Ovary (tissue), 9 donors: ENCODE data around the gene RMDN3. TPM values are rescaled to one million over a fixed set of nuclear protein-coding genes. Genes with fewer than 3 reads are reported as not detected.

Experiments used
- DNase-seq, 5 donors: peaks; one replicate each; pipeline ENCODE4 v3.0.0-alpha.2; 2019 to 2020
- H3K27ac ChIP-seq, 2 donors: fragments of 200-600 bp; one replicate each; pipeline versions ENCODE4 v1.5.1 to v1.8.0; 2019 to 2022
- H3K27me3 ChIP-seq: fragments of 200-600 bp; one replicate; pipeline ENCODE4 v1.8.0; 2022
- H3K36me3 ChIP-seq: fragments of 200-600 bp; sonication (generic); one replicate; pipeline ENCODE4 v1.5.1; 2019
- H3K4me1 ChIP-seq: one replicate; pipeline ENCODE4 v1.8.1; 2013; ENCODE audit warnings: mild to moderate bottlenecking, moderate library complexity; ENCODE audit not compliant: insufficient read depth
- H3K4me3 ChIP-seq: fragments of 200-600 bp; sonication (generic); one replicate; pipeline ENCODE4 v1.5.1; 2017
- H3K9me3 ChIP-seq, 2 donors: fragments of 200-600 bp in 1 of 2; sonication (generic) in 1 of 2; one replicate each; pipeline versions ENCODE4 v1.5.1 to v1.8.1; 2013 to 2019; ENCODE audit warnings: mild to moderate bottlenecking in 1 of 2, moderate library complexity in 1 of 2
- CTCF ChIP-seq, 3 donors: fragments of 450-650 bp in 2 of 3; fragments of 200-600 bp in 1 of 3; IDR thresholded peaks; one replicate each; pipeline versions ENCODE4 v1.5.1 to v1.8.0; 2016 to 2022; ENCODE audit warnings: antibody characterized with exemption in 3 of 3, mild to moderate bottlenecking in 1 of 3
- EP300 ChIP-seq: sonication (generic); formaldehyde crosslinking; IDR thresholded peaks from one replicate; pipeline ENCODE4 v1.6.1; 2017; ENCODE audit warnings: antibody characterized with exemption
- POLR2A ChIP-seq: fragments of 450-650 bp; IDR thresholded peaks from one replicate; pipeline ENCODE4 v1.6.1; 2017; ENCODE audit warnings: antibody characterized with exemption, mild to moderate bottlenecking, moderate library complexity
- WGBS, 3 donors: extraction: QIAGEN DNeasy Blood & Tissue Kit in 1 of 3; methylation state at CpG; one replicate each; pipeline versions ENCODE4 v1.1.5 to v1.1.7; 2013 to 2017; 5-methylcytosine and 5-hydroxymethylcytosine counted together
- intact Hi-C, 4 donors: fragments of 100-400 bp; cut with DNase I; formaldehyde crosslinking; loops; one replicate each; pipeline versions ENCODE4 v1.11.0 to v1.15.1; 2022 to 2023
- polyA plus RNA-seq, 2 donors: library from polyadenylated mRNA; stranded (reverse); fragments of 200-250 nt in 1 of 2; fragments of 350-450 nt in 1 of 2; fragmentation: Illumina TruSeq in 1 of 2; extraction: RNeasy Lipid Tissue Mini Kit (QIAGEN cat#74804) in 1 of 2; gene quantifications; one replicate each; pipeline ENCODE4 v1.2.3, GENCODE V29; 2013 to 2014
- total RNA-seq, 7 donors: library from RNA; depleted of rRNA in 2 of 7; stranded (reverse); fragments of >200 nt in 2 of 7; fragmentation: NEBNext Ultra II Directional in 3 of 7; extraction: Animal tissue kit (Norgen Biotek cat#: 25700) in 3 of 7; gene quantifications; one replicate each; pipeline versions ENCODE4 v1.1.0 to v1.2.4, GENCODE V29; 2016 to 2023
- donor health status: DM: no; HTN: no; CAD: no; lungs with moderate emphysema.
- donor health status: DM: no; HTN: no; CAD: no.
- donor health status: Bipolar disorder and iron deficiency.
- donor health status: DM: yes; HTN: yes; CAD: no.
- donor health status: DM: no; HTN: no; CAD: no.
- donor health status: DM: yes; HTN: yes; CAD: no.

Gene RMDN3
- total and polyA plus RNA-seq, 9 donors, result 19.2 to 35.6 (median 23.5) TPM

- Histone ChIP-seq H3K27me3 (no peaks in the 10 kb centered on the region), H3K4me3 (no peak overlapping the region), H3K4me1 (no peaks in the 10 kb centered on the region), H3K9me3 (no peaks in the 10 kb centered on the region), H3K36me3 (no peaks in the 10 kb centered on the region), H3K27ac (no peak overlapping the region)
- intact Hi-C loops, result no loop called here
- TF ChIP-seq POLR2A (no peak), EP300 (no peak), CTCF (IDR thresholded peaks at IDR 0.05) (no peak)
- DNase-seq, result no peak
- WGBS, 3 donors, result 89% methylated on average over 13 of the region's 13 CpGs
Observed at GRCh38 chr15:40772014-40772413, 17.0 kb upstream of the RMDN3 start.

- H3K9me3 ChIP-seq, result no peaks in the 10 kb centered on the region
- no peaks in the 10 kb centered on the region for H3K27me3 ChIP-seq
- no peak overlapping the region for H3K4me3 ChIP-seq
- H3K4me1 ChIP-seq, result no peaks in the 10 kb centered on the region
- H3K27ac ChIP-seq, result no peak overlapping the region
- TF ChIP-seq EP300, result no peak
- no peak for TF ChIP-seq CTCF (IDR thresholded peaks at IDR 0.05)
- TF ChIP-seq POLR2A, result no peak
- H3K36me3 ChIP-seq, result no peaks in the 10 kb centered on the region
- intact Hi-C loops, result no loop called here
- no peak for DNase-seq
- WGBS, 3 donors, result 86 to 95% (median 91%) methylated on average over 5 of the region's 5 CpGs
Observed at GRCh38 chr15:40771242-40771641, 16.2 kb upstream of the RMDN3 start.

- H3K4me3 ChIP-seq, result no peak overlapping the region
- TF ChIP-seq EP300, result no peak
- TF ChIP-seq CTCF (IDR thresholded peaks at IDR 0.05), result no peak
Observed at GRCh38 chr15:40770147-40770721, 15.2 kb upstream of the RMDN3 start.

GRCh38 chr15:40769274-40770146 is 14.5 kb upstream of the RMDN3 start, which contains the start of gene C15orf62:
Gene C15orf62 (plus strand): TSS chr15:40769980. CDS start chr15:40770496, 516 bp downstream.
- WGBS, 3 donors, result 62 to 67% (median 65%) methylated on average over 27 to 28 of the region's 28 CpGs
- Histone ChIP-seq H3K27me3 (no peaks in the 10 kb centered on the region), H3K36me3 (no peaks in the 10 kb centered on the region), H3K4me3 (no peak within 1 kb of the TSS), H3K4me1 (peaks cover 4% of the 10 kb centered on the region), H3K27ac (no peak within 1 kb of the TSS), H3K9me3 (no peaks in the 10 kb centered on the region)
- peak in 4 of 5 donors; percentile 44 to 60 (median 52) for DNase-seq
- intact Hi-C loops, result no loop called here
- no peak for TF ChIP-seq POLR2A
- TF ChIP-seq EP300, result no peak
- no peak for TF ChIP-seq CTCF (IDR thresholded peaks at IDR 0.05)

More at GRCh38 chr15:40770147-40770721, 15.2 kb upstream of the RMDN3 start:
- intact Hi-C loops, result no loop called here
- no peaks in the 10 kb centered on the region for H3K27me3 ChIP-seq
- H3K4me1 ChIP-seq, result peaks cover 2% of the 10 kb centered on the region
- no peak for DNase-seq
- H3K9me3 ChIP-seq, result no peaks in the 10 kb centered on the region
- 83 to 85% (median 84%) methylated on average over 14 to 17 of the region's 17 CpGs for WGBS, 3 donors
- H3K27ac ChIP-seq, result no peak overlapping the region
- H3K36me3 ChIP-seq, result no peaks in the 10 kb centered on the region
